GDM1 (cell line): ENCODE data around the gene NME3.

Experiments used
- DNase-seq: peaks from one replicate; lab custom pipeline; 2025; lab: John Stamatoyannopoulos, UW

Gene NME3

DNA sequence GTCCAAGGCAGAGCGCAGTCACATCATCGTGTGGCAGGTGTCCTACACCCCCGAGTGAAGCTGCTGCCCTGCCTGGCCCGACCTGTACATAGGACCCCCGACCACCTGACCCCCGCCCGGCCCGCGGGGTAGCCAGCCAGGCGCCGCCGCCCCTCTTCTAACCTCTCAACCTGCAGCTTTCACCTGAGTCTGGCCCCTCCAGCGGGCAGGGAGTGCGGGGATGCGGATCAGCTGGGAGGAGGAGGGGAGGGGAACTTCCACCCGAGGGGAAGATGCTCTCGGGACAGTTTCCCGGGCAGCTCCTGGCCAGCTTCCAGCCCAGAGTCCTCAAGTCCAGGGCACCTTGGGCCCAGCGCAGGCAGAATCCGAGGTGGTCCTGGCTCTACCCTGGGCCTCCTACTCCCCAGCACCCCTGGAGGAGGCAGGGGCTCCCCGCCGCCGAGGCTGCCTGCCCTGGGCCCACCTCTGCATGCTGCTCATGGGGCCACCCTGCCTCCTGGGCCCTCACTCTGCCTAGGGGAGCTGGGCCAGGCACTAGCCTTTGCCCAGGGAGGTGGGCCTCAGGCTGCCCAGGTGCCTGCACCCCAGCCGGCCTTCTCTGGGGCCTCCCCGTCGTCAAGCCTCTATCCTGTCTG is 2.5 kb downstream of the NME3 start:
- DNase-seq: no peak

DNA sequence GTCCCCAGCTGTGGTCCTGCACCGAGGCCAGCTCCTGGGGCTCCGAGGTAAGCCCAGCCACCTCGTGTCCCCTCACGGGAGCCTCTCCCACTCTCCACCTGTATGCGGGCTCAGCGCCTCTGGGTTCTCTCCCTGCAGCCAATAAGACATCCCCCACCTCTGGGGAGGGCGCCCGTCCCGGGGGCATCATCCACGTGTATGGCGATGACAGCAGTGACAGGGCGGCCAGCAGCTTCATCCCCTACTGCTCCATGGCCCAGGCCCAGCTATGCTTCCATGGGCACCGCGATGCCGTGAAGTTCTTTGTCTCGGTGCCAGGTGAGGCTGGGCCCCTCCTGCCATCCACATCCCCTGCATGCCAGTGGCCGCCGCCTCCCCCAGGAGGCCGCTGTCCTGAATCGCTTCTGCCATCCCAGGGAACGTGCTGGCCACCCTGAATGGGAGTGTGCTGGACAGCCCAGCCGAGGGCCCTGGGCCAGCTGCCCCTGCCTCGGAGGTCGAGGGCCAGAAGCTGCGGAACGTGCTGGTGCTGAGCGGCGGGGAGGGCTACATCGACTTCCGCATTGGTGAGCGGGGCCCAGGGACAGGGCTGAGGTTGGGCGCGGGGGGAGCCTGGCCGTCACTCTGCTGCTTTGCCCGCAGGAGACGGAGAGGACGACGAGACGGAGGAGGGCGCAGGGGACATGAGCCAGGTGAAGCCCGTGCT is 3.1 kb downstream of the NME3 start:
- DNase-seq: no peak

DNA sequence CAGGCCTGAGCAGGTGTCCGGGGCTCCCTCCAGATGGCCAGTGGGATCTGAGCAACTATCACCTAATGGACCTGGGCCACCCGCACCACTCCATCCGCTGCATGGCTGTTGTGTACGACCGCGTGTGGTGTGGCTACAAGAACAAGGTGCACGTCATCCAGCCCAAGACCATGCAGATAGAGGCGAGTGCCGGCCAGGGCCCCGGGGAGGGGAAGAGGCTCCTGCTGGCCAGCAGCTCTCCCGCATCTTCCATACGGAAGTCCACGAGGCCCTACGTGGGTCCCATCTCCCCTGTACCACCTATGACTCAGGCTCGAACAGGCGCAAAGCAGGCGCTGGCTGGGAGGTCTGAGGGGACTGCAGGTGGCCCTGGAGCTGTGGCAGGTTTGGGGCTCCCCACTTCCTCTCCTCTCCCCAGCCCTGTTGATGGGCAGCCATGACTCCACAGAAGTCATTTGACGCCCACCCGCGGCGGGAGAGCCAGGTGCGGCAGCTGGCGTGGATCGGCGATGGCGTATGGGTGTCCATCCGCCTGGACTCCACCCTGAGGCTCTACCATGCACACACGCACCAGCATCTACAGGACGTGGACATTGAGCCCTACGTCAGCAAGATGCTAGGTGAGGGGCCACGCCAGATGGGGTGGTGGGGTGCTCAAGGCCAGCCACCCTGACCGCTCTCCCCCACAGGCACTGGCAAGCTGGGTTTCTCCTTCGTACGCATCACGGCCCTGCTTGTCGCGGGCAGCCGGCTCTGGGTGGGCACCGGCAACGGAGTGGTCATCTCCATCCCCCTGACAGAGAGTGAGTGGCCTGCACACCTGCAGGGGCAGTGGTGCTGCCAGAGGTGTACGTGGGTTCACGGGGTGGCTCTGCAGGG is 4.0 kb downstream of the NME3 start:
- no peak for DNase-seq

- DNase-seq: no peak
Measured at GRCh38 chr16:1766701-1767100, 4.6 kb downstream of the NME3 start.

- no peak for DNase-seq
Measured at GRCh38 chr16:1766231-1766630, 5.1 kb downstream of the NME3 start.

- DNase-seq: no peak
Measured at GRCh38 chr16:1765826-1766225, 5.5 kb downstream of the NME3 start.

DNA sequence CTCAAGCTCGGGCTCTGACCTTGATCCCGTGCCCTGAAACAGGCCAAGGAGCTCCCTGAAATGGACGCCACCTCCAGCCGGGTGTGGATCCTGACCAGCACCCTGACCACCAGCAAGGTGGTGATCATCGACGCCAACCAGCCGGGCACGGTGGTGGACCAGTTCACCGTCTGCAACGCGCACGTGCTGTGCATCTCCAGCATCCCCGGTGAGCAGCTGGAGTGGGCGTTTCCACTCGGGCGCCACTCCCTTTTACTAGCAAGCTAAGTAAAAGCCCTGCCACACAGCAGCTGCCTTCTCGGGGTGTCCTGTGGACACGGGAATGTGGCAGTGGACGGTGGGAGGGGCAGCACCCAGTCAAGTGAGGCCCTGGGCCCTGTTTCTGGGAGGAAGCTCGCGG is 6.4 kb downstream of the NME3 start:
- no peak for DNase-seq

DNA sequence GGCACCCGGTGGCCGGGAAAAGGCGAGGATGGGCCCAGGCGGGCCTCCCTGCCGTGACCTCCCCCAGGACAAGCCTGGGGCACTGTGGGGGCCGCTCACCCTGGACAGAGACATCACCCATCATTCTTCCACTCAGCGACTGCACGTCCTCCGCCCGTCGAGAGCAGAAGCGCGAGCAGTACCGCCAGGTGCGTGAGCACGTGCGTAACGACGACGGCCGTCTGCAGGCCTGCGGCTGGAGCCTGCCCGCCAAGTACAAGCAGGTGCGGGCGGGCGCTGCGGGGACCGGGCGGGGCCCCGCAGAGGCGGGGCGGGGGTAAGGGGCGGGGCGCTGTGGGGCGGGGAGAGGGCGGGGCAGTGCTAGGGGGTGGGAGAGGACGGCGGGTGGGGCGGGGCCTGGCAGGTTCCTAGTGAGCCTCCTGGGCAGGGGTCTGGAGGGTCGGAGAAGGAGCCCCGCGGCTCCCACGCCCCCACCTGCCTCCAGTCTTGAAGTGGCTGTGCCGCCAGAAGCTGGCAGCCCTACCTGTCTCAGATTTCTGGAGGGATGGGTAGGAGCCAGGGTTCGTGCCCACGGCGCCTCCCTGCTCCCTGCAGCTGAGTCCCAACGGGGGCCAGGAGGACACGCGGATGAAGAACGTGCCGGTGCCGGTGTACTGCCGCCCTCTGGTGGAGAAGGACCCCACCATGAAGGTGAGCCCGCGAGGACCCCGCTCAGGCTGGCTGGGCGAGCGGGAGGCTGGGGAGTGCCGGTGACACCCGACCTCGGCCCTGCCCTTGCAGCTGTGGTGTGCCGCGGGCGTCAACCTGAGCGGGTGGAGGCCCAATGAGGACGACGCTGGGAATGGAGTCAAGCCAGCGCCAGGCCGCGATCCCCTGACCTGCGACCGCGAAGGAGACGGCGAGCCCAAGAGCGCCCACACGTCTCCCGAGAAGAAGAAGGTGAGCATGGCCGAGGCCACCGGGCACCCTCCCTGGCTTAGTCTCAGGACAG is 7.5 kb downstream of the NME3 start:
- DNase-seq: no peak

GRCh38 chr16:1762879-1763520 is 8.3 kb downstream of the NME3 start:
- DNase-seq: no peak

GRCh38 chr16:1762196-1762878 is 9.0 kb downstream of the NME3 start:
- no peak for DNase-seq

DNA sequence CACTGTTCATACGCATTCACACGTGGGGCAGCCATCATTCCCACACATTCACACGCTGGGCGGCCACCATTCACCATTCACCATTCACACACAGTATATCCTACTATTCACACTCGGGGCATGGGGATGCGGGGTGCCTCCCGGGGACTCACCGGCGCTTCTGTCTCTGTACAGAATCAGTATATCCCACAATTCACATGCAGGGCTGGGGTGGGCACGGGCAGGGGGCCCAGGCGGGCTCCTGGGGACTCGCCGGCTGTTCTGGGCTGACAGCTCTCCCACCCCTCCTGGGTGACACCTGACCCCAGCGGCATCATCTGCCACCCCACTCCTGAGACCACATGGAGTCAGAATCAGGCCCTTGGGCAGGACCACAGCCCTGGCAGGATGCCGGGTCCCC is 9.6 kb downstream of the NME3 start:
- DNase-seq: no peak

DNA sequence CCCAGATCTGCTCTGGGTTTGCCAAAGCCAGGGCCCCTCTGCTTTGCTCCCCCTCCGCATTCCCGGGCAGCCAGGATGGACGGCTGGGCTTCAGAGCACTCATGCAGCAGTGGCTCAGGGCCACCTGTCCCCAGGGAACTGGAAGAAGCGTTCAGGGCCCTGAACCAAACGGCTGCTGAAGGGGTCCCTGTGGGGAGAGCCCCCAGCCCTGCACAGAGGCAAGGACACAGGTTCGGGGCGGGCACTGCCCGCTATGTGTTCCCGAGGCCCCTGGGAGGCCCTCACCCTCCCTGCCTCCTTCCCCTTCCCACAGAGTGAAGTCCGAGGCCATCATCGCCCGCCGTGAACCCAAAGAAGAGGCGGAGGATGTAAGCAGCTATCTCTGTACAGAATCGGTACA is 10.4 kb downstream of the NME3 start:
- DNase-seq: no peak

GRCh38 chr16:1759511-1759910 is 11.8 kb downstream of the NME3 start:
- DNase-seq: no peak

GRCh38 chr16:1758923-1759322 is 12.4 kb downstream of the NME3 start:
- no peak for DNase-seq

GRCh38 chr16:1757714-1758461 is 13.5 kb downstream of the NME3 start:
- no peak for DNase-seq

- DNase-seq: no peak
Measured at GRCh38 chr16:1754204-1754603, 17.1 kb downstream of the NME3 start.

DNA sequence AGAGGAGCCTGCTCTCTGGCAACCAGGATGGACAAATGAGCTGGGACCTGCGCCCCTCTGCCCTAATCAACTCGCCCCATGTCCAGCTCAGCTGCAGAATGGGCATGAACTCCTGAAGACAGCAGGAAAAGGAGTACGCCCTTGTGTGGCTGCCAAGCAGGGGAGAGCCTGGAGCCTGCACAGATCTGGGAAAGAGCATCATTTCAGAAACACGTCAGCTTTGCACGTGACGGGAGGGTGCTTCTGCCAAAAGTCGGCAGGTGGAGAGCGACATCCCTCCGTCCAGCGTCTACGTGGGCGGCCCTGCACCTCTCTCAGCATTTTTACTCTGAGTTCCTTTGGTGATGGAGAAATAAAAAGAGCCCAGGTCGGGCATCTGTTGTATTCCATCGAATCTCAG is 18.5 kb downstream of the NME3 start:
- DNase-seq: no peak

- DNase-seq: no peak
Measured at GRCh38 chr16:1751946-1752345, 19.4 kb downstream of the NME3 start.

- no peak for DNase-seq
Measured at GRCh38 chr16:1749152-1750117, 21.9 kb downstream of the NME3 start.
